HL-60/S4 treated with retinoic acid at 250 ng/mL for 4 days and 3 days (cell line): ENCODE measurements around the gene CEP76.

Experiments
- in situ Hi-C: fragments of 300-500 bp; cut with MboI; formaldehyde crosslinking; loops from 2 replicates; pipeline ENCODE4 v1.7.0; 2022; ENCODE audit warnings: low sequenced_read_pairs

CEP76 gene, protein sequence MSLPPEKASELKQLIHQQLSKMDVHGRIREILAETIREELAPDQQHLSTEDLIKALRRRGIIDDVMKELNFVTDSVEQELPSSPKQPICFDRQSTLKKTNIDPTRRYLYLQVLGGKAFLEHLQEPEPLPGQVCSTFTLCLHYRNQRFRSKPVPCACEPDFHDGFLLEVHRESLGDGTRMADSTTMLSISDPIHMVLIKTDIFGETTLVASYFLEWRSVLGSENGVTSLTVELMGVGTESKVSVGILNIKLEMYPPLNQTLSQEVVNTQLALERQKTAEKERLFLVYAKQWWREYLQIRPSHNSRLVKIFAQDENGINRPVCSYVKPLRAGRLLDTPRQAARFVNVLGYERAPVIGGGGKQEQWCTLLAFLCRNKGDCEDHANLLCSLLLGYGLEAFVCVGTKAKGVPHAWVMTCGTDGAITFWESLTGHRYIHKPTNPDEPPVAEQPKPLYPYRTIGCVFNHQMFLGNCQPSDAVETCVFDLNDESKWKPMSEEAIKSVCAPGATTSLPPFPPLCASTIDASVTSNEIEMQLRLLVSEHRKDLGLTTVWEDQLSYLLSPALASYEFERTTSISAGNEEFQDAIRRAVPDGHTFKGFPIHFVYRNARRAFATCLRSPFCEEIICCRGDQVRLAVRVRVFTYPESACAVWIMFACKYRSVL

DNA sequence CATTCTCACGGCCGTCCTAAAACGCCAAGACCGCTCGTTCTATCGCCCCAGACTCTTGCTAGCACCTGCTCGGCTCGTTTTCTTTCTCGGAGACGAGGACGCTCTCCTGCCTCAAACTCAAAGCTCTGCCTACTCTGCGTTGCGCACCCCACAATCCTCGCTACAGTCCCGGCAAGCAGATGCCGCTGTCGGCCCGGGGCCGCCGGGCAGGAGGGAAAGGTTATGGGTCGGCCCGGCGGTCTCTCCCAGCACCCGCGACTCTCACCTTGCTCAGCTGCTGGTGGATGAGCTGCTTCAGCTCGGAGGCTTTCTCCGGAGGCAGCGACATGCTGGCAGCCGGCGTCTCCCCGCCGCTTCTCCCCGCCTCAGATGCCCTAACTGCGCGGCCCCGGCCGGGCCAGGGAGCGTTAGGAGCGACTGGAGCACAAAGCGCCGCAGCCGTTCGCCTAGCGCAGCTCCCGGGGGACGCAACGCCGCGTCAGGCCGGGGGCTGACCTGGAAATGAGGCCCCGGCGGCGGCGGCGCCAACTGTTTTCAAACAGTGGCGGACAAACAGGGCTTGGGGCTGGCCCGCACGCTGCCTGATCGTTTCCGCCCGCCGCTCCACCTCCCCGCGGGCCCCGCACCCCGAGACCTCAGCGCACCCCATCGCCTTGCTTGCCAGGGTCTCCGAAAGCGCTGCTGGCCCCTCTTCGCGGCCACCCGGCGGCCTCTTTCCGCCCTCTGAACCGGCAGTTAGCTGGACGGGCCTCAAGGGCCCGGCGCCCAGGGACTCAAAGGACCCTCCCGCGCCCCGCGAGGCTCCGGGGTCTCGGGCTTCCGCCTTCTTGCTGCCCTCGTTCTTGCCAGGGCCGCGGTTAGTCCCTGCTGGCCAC is at the start of gene CEP76, which contains the start of gene PSMG2:
TSS of gene CEP76 (minus strand) at position 503 of the 875 bp plus-strand sequence. CDS start at position 328, 175 bp downstream.
TSS of gene PSMG2 (plus strand) at position 822 of the 875 bp plus-strand sequence. CDS start 66 bp downstream, outside the sequence.
- in situ Hi-C loops = no loop called here

DNA sequence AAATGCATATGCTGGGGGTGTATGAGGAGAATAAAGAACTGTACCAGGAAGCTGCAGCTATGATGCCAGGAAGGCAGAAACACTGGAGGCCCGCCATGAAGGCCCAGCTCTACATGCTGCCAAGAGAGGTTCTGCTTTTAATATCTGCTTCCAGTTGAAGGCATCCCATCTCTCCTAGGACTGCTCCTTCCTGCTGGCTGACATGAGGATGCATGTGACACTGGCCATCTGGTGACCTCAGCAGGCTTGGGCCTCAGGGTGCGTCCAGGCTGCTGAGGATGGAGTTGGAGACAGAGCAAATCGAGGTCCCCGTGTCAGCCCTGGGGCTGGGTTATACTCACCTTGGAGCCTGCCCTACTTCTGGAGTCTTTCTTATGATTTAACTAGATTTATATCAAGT is 49.4 kb upstream of the CEP76 start:
- in situ Hi-C loops = no loop called here

DNA sequence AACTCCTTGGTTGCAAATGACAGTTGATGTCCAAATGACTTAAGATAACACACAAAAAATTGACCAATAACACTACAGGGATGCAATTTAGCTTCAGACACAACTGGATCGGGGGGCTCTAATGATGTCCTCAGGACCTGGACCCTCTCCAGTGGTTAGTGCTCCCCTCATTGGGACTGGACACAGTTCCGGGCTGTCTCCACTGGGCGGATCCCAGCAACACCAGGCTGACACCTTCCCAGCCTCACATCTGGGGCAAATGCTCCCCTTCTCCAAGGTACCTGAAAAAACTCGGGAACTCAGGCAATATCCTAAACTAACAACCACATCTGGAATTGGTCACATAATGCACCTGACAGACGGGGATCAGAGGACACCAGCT is 49.0 kb upstream of the CEP76 start:
- in situ Hi-C loops = no loop called here

DNA sequence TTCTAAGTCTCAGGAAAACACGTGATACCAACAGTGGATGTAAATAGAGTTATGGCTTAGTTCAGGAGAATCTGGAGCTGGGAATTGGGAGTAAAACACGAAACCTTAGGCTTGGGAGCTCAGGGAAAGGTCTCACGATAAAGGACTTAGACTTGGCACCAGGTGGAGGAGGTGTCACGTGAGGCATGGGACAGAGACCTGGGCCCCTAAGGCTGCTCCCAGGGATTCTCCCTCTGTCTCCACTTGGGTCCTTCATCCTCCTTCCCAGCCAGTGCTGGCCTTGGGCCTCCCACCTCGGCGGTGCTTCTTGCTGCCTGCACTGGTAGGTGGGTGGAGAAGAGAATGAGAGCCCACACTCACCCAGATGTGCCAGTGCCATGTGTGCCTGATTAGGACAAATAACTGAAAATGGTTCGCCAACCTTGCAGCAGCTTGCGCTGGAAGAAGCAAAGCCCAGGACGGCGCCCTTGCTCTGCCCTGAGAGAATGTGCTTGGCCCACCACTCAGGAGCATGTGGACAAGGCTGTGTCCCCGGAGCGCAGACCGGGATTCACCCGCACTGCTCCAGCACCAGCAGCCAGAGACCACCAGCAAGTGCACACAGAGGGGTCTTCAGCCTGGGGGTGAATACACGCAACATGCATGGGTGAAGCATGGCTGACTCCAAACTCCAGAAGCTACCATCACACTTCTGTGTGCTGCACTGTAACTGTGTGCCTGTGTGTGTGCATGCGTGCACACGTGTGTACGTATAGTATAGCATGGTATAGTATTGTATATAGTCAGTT is 48.4 kb upstream of the CEP76 start:
- in situ Hi-C loops = no loop called here

DNA sequence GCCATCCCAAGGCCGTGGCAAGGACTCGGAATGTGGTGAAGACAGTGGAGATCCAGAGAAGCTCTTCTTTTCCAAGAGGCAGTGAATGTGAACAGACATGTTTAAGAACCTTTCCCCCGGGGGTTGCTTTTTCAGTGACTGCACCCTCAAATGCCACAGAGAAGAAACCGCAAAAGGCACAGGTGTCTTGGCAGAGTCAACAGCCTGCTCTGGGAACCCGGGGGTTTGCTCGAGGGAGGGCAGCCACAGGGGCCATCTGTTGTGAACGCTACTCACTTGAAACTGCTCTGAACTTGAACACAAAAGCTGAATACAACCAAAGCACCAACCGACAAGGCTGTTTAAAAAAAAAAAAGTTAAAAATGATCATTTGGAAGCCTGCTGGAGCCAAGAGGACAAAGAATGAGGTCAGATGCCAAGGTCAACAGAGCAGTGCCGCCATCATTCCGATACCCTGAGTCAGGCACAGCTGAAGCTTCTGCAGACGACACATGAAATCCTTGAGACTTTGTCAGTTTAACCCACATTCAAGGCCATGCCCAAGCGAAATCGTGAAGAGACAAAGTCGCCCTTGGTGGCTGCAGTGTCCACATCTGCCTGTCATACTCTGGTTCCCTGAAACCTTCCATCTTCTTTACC is 47.7 kb upstream of the CEP76 start:
- in situ Hi-C loops = no loop called here

DNA sequence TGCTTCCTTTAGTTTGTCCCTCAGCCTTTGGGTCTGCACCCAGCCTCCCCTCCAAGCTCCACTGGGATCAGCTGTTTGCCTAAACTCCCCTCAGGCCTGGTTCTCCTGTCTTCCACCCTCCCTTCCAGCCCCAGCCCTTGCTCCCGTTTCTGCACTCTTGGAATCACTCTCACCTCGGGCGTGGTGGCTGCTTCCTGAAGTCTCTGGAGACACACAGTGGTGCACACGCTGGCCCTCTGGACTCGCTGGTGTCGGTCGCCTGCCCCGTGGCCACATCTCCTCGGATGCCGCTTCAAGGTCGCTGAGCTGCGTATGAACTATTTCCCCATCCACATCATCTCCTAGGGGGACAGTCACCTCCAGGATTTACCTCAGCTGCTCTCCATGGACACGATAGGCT is 46.6 kb upstream of the CEP76 start:
- in situ Hi-C loops = no loop called here

DNA sequence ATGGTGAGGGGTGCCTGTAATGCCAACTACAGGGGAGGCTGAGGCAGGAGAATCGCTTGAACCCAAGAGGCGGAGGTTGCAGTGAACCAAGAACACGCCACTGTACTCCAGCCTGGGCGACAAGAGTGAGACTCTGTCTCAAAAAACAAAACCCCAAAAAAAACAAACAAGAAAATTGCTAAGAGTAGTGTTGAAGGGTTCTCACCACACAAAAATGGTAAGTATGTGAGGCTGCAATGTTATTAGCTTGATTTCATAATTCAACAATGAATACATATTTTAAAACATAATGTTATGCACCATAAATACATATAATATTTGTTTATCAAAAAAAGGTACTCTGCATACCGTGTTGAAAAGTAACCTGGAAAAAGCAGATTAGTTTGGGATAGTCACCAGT is 46.1 kb upstream of the CEP76 start:
- in situ Hi-C loops = no loop called here

DNA sequence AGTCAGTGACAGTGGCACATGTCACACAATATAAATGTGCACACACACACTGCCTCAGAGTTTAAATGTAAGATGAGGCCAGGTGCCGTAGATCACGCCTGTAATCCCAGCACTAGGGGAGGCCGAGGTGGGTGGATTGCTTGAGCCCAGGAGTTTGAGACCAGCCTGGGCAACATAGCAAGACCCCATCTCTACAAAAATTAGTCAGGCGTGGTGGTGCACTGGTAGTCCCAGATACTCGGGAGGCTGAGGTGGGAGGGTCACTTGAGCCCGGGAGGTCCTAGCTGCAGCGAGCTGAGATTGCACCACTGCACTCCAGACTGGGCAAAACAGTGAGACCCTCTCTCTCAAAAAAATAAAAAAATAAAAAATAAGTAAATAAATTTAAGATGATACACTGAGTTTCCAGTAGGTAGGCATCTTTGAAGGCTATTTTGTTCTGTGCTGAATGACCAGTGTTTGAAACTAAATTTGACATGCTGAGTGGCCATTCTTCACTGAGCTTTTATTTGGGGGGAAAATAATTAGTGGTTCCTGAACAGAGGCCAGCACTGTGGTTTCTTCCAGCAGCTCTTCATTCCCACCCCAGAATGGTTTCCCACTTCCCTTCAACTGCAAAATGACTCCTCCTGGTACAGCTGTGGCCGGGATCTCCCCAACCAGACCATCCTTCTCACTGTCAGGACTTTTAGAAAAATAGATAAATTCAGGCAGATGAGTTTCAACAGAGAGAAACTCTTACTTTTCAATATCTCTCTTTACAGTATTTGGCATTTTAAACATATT is 45.2 kb upstream of the CEP76 start:
- in situ Hi-C loops = no loop called here

DNA sequence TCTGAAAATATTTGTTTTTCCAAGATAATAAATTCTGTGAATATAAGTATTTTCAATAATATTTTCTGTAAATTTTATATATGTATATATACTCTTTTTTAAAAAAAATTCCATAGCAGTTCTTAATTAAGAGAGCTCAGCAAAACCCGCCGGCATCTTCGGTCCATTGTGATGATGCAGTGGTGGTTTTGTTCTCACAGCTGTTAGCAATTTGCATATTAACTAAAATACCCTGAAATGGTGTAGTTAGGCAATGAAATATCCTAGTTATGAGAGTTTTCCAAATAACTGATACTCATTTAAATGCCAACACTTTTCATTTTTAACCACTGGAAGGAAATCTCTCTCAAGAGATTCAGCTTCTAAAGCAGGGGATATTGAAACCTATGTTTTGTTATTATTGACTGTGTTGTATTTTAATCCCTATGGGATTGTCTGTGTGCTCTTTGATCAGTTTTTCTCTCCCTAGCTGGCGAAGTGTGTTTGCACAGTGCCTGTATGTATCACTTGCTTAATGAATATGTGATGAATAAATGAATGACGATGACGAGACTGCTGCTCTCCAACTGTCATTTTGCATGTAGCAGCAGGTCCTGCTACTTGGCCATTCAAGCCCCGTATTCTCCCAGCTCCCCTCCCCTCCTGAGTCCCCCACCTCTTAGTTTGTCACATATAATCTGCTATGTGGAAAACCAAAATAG is 42.7 kb upstream of the CEP76 start:
- in situ Hi-C loops = no loop called here

DNA sequence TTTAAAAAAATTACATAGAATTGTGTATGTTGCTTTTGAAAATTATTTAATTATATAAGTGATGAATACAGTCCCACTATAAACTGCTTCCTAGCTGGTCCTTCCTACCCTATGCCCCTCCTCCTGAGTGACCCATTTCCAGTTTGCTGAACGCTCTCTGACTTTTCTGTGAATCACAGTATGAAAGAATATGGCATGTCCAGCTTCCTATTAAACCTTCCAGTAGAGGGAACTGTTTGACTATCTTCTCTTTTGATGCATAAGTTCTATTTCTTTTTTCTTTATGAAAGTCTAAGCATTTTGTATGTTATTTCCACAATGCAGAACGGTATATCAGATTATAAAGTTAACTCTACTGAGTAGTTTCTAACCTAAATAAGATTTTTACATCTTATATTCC is 41.6 kb upstream of the CEP76 start:
- in situ Hi-C loops = no loop called here

DNA sequence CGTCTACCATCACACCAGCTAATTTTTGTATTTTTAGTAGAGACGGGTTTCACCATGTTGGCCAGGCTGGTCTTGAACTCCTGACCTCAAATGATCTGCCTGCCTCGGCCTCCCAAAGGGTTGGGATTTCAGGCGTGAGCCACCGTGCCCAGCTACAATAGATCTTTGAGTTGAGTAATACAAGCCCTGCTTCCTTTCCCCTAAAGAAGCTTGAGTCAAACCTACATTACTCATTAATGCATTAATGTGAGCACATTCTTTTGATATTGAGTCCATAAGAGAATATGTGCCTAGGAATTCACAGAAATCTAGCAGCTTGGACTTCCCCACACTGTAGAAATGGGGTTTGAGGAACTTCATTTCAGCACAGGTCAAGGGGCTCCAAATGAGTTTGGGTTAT is 39.9 kb upstream of the CEP76 start:
- in situ Hi-C loops = no loop called here

DNA sequence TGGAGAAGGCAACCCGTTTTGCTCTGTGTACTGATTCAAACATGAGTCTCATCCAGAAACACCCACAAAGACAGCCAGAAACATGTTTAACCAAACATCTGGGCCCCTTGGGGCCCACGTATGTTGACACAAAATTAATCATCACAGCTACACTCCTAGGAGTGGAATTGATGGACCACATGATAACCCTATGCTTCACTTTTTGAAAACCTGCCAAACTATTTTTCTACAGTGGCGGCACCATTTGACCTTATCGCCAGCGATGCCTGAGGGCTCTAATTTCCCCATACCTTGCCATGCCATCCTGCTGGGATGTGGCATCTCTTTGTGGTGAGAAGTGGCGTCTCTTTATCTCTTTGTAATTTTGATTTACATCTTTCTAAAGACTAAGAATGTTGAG is 38.8 kb upstream of the CEP76 start:
- in situ Hi-C loops = no loop called here

DNA sequence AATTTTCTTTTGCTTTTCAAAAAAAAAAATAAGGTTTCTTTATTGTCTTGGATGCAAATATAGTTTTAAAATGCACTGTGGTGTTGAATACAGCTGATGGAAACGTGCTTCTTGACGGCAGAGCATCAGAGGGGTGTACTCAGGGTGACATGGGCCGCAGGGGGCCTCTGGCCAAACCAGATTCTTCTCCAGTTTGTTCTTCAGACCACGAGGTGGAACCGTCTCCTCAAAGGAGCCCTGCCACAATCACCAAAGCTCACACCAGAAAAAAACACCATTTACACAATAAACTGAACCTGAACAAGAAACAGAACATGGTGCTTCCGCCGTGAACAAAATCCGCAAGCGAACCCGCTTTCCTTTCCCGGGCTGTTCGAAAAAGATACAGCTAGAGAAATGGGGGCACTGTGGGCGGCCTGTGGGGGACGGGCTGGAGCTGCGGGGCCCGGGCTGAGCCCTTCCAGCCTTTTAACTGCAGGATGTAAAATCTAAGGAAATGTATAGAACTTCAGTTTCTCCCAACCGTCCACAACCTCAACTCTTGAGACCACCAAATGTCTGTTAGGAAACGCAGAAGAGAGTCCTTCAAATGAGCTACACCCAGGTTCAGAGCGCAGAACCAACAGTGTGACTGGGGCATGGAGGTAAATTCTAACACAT is 34.9 kb upstream of the CEP76 start:
- in situ Hi-C loops = loop anchor here (10.0 kb wide), 1 partner anchor 197 kb away; no protein-coding TSS in a partner anchor

DNA sequence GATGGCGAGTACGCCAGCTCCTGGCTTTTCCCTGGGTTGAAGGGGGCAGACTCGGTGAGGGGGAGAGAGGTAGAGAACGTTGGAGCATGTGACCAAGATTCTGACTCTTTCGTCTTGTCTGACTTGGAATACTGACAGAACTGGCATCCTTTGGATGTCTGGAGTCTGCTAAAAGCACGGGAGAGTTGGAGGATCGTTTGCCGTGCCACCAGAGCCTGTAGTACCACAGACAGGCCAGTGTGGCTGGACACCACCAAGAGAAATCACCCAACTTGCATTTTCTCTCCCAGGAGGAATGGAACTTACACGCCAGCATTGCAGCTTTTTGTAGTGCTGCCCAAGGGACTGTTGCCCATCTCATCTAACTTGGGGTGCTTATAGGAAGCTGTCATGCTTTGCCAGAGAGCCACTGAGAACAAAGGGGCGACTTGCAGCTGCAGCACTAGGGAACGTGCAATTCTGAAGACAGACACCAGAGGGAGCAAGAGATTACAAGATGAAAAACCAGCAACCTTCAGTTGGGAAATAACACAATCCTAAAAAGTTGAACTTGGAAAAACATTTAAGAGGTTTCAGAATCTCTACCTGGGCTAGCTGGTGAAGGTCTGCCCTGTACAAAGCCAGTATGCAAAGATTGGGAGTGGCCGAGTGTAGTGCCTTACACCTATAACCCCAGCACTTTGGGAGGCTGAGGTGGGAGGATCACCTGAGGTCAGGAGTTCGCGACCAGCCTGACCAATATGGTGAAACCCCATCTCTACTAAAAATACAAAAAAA is 24.4 kb upstream of the CEP76 start:
- in situ Hi-C loops = no loop called here

DNA sequence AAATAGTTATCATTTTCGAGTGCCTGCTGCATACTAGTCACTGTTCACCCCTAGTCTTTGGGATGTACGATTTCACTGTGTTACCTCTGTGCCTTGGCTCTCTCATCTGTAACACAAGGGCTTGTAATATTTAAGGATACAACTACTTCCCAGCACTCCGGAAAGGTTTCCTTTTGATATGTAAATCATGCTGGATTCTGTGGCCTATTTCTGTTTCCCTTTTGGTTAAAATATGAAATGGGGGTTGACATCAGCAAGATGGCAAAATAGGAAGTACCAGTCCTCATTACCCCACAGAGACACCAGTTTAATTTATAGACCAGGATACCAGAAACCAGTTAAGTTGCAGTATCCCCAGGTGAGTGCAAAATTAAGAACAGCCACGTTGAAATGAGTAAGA is 23.8 kb upstream of the CEP76 start:
- in situ Hi-C loops = no loop called here

DNA sequence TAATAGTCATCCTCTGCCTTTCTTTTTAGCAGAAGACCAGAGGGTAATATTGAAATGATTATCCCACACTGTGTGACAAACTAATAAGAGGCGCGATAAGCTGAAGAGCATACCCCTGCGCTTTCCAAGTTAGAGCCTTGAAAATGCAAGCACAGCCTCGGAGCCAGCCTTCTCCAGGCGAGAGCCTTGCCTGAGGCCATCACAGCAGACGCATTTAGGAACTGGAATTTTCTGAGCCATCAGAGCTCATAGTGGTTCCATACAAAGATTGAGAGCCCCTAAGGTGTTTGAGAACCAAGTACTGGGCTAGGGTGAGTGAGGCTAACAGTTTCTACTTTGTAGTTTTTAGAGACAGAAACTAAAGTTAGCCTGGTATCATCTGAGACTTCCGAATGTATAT is 20.2 kb upstream of the CEP76 start:
- in situ Hi-C loops = no loop called here

DNA sequence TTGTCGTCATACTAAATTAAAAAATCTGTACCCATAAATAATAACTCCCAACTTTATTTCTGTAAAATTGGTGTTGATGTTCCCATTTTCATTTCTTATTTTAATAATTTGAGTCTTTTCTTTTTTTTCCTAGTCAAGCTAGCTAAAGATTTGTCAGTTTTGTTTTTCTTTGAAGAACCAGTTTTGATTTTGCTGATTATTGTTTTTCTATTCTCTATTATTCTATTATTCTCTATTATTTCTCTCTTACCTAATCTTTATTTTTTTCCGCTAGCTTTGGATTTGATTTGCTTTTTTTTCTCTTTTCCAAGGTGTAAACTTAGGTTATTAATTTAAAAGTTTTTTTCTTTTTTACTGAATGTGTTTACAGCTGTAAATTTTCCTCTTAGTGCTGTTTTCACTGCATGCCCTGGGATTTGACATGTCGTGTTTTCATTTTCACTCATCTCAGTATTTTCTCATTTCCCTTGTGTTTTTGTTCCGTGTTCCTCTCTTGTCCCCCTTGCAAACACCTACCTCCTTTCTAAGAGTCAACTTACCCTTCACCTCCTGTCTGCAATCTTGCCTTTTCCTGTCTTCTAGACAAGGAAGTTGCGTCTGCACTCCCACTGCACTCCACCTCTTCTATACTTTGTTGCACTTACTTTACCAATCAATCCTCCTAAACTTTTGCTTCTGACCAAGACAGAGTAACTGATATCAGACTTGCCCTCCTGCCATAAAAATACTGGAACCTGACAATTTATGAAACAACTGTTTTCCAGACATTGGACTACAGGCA is 19.2 kb upstream of the CEP76 start:
- in situ Hi-C loops = no loop called here
